Measurements from ENCODE around the gene CFAP46. TPM values are rescaled to one million over a fixed set of nuclear protein-coding genes. Genes with fewer than 3 reads are reported as not detected.
"Not testable (repeated sequence)": the region's sequence is repeated elsewhere in the genome, so short reads cannot be mapped to it uniquely, and the experiment has no call there.

Gene CFAP46
- total RNA-seq, 1 donor from 2014 or later = 0.48 TPM

- no peak for DNase-seq (ENCODE audit: low spot score)
These were observed 37.4 kb upstream of the CFAP46 start for GRCh38 chr10:132979491-132980425.

- no peak for DNase-seq (ENCODE audit: low spot score)
These were observed 36.2 kb upstream of the CFAP46 start for GRCh38 chr10:132978542-132978941.

DNA sequence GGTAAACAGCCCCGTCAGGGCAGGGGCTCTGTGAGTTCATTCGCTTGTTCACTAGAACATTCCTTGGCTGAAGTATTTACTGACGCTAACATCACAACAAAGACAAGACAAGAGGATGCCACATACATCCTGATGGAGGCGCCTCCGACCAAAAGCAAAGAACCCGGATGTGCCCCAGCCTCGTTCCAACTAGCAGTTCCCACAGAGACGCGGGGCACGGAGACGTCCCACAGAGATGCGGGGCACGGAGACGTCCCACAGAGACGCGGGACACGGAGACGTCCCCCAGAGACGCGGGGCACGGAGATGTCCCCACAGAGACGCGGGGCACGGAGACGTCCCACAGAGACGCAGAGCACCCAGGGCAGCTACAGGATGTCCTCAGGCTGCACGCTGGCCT lies 35.4 kb upstream of the CFAP46 start:
- DNase-seq (ENCODE audit: low spot score) = no peak

DNA sequence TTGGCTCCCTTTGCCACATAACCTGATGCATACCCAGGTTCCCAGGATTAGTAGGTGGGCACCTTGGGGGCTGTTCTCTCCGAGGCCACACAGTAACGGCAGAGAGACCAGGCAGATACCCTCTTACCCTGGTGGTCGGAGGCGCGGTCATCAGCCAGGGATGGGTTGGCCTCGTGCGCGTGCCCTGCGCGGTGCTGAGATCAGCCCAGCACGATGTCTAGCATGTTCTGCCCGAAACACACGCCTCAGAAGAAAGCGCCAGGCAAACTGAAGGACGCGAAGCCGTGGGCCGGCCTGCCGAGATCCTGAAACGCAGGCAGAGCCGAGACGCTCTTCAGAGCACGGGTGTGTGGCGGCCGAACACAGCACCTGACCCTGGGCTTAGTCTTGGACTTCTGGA lies 34.7 kb upstream of the CFAP46 start:
- no peak for DNase-seq (ENCODE audit: low spot score)

DNA sequence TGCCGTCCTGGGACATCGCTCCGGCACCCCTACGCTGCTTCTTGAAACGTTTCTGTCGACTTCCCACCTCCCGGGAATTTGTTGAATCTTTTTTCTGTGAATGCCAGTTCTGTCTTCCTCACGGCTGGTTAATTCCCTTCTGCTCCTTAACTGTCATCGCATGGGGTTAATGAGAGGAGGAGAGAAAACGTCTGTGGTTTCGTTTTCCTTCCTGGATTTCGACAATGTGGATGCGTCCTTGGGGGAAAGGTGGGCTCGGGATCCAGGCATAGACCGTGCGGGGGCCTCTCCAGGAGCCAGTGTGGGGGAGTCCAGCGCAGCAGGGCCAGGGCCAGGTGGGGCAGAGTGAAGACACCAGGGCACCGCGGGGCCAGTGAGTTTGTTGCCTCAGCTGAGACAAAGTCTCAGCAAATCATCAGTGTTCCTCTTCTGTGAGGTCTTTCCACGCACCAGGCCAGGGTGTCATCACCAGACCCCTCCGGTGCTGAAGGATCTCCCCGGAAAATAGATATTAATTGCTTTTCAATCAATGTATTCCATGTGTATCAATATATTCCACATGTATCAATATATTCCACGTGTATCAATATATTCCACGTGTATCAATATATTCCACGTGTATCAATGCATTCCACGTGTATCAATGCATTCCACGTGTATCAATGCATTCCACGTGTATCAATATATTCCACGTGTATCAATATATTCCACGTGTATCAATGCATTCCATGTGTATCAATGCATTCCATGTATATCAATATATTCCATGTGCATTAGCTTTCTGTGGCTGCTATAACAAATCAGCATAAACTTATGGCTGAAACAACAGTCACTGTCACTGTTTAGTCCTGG lies 33.7 kb upstream of the CFAP46 start:
- DNase-seq (ENCODE audit: low spot score) = no peak

DNA sequence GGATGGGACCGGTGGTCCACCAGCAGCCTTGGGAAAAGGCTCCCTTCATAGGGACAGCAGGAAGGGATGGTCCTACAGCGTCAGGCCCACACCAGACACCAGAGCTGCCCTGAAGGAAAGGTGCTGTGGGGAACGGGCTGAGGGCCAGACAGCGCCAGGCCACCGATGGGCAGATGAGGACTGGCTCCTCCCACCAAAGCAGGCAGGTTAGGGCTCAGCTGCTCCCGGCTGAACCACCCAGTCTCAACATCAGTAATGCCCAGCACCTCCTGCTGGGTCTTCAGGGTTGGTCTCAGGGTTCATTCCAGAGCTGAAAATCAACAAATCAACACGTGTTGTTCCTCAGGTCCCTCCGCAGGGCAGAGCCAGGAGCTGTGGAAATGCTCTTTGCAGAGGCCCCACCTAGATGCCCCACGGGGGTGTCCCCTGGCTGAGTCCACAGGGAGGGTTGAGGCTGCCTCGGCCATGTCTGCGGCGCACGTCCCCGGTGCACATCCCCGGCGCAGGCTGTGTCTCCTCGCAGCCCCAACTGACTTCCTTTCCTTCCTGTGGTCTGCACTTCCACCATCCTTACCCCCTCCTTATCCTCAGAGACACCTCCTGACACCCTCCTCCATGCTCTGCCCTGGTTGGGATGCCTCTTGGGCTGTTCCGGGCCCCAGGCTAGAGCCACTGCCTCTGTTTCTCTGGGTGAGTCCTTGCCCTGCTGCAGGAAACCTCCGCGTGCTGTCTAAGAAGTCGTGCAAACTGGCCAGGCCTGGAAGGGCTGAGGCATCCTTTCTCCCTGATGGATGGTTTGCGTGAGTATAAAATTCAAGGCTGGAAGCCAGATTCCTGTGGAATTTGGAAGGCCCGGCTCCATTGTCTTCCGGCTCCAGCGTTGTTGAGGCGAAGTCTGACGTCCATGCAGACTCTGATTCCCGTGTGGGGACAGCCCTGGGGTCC lies 32.8 kb upstream of the CFAP46 start:
- DNase-seq (ENCODE audit: low spot score) = no peak

GRCh38 chr10:132974249-132974796 lies 32.0 kb upstream of the CFAP46 start:
- DNase-seq (ENCODE audit: low spot score) = no peak

GRCh38 chr10:132973903-132974241 lies 31.5 kb upstream of the CFAP46 start:
- DNase-seq (ENCODE audit: low spot score) = no peak

GRCh38 chr10:132972986-132973902 lies 30.9 kb upstream of the CFAP46 start:
- DNase-seq (ENCODE audit: low spot score) = no peak

GRCh38 chr10:132972149-132972985 lies 30.0 kb upstream of the CFAP46 start:
- DNase-seq (ENCODE audit: low spot score) = no peak

- DNase-seq (ENCODE audit: low spot score) = no peak
These were observed 29.2 kb upstream of the CFAP46 start for GRCh38 chr10:132971448-132972148.

DNA sequence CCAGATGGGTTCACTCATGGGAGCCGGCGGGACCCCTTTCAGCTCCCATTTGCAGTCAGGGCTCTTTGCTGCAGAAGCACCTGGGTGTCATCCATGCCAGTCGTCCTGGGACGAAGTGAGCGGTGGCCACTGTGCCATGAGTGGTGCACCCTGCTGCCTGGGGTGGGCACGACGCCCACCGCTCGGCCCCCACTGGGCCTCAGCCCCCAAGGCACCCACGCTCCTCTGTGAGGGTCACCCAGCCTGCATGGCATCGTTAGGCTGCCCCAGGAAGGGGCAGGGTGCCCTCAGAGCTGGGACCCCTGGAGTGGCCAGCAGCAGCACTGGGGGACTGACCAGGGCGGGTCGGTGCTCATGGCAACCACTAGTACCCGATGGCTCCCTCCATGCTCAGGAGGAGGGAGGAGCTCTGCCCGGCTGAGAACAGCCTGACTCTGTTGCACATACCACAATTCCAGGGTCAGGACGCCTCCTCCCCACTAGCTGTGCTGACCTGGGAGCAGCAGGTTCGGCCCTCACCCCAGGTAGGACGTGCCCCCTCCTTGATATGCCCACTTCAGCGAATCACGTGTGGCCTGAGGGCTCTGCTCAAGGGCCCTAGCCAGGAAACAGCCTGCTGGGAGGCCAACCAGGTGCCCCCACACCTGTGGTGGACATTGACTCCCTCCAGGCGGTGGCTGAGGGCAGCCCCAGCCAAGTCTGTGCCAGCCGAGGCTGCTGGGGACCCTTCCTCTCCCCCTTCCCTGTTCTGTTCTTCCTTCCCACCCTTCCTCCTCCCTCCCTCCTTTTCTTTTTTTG lies 28.5 kb upstream of the CFAP46 start:
- no peak for DNase-seq (ENCODE audit: low spot score)

GRCh38 chr10:132967540-132967939 lies 25.2 kb upstream of the CFAP46 start:
- DNase-seq (ENCODE audit: low spot score) = no peak

- DNase-seq (ENCODE audit: low spot score) = no peak
These were observed 23.2 kb upstream of the CFAP46 start for GRCh38 chr10:132965411-132966057.

DNA sequence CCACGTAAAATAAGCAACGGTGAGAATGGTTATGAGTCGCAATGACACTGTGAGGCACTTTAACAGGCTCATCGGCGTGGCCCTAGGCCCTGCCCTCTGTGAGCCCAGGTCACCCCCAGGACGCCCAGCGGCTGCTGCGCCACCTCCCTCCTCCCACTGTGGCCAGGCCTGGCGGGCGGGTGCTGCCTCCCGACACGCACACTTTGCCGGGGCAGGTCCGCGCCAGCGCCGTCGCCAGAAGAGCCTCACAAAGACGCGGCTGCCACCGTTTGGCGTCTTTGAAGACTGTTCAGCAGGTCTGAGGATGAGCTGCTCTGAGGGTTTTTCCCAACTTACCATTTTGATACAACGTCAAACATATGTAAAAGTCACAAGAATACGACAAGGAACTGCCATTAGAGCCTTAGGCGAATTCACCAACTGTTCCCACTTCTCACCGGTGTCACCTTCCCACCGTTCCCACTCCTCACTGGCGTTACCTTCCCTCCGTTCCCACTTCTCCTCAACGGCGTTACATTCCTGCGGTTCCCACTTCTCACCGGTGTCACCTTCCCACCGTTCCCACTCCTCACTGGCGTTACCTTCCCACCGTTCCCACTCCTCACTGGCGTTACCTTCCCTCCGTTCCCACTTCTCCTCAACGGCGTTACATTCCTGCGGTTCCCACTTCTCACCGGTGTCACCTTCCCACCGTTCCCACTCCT lies 22.5 kb upstream of the CFAP46 start:
- not testable (repeated sequence) for DNase-seq (ENCODE audit: low spot score)

GRCh38 chr10:132964231-132964630 lies 21.9 kb upstream of the CFAP46 start:
- DNase-seq (ENCODE audit: low spot score) = no peak
